Measurements from ENCODE around the gene GMDS. TPM values are rescaled to one million over a fixed set of nuclear protein-coding genes. Genes with fewer than 3 reads are reported as not detected.

The GMDS gene
- total and polyA plus RNA-seq, 2 of the 13 experiments (the other 11 are each of a cell fraction or from before 2014, with no cell fraction given): 64.4 to 112 TPM

GRCh38 chr6:2258112-2258511 is 12.7 kb upstream of the GMDS start:
- intact Hi-C loops (cut with micrococcal nuclease; ENCODE audit: unreplicated experiment): loop anchor here (5.0 kb wide), 1 partner anchor 64 kb away; no protein-coding TSS in a partner anchor
- ChIA-PET CTCF (ENCODE audit: low intra/inter-chr PET ratio, low total read pairs) (no interaction called here), POLR2A (interaction anchor here (2.5 kb wide), 1 partner anchor 12 kb away, joined by 9 read pairs; no protein-coding TSS in a partner anchor)
- Histone ChIP-seq H3K9ac (ENCODE audit: insufficient read depth, low read depth, low read length) (peak overlapping the region; percentile 28), H3K4me2 (ENCODE audit: low read depth, low read length) (peak overlapping the region; percentile 61; the same call in 1 of the 2 replicates), H2AFZ (ENCODE audit: low read length) (no peak overlapping the region), H3K4me1 (ENCODE audit: insufficient read depth, low read length) (peaks cover 64% of the 10 kb centered on the region), H3K27ac (ENCODE audit: extremely low read length, insufficient read depth, low read length) (peak overlapping the region; percentile 72), H3K9me3 (ENCODE audit: low read length) (peaks cover 26% of the 10 kb centered on the region), H3K27me3 (ENCODE audit: control insufficient read depth in 1 of 2, insufficient read depth in 2 of 2, low read length in 2 of 2) (no peaks in the 10 kb centered on the region), H3K4me3 (replicated peaks in 1 of 3; ENCODE audit: insufficient read depth in 1 of 3, low read depth in 2 of 3, low read length in 3 of 3) (no peak overlapping the region; a peak in 1 of 6 replicates), H3K79me2 (ENCODE audit: insufficient read depth, low read length) (peaks cover 23% of the 10 kb centered on the region), H4K20me1 (ENCODE audit: insufficient read depth, low read length) (no peaks in the 10 kb centered on the region), H3K36me3 (replicated peaks in 1 of 2; ENCODE audit: control insufficient read depth in 1 of 2, insufficient read depth in 2 of 2, low read length in 2 of 2) (peaks cover 0 to 25% of the 10 kb centered on the region in 2 experiments; a peak in 3 of 5 replicates)
- BruUV-seq (replicated peaks): no TSS peak
- in situ Hi-C loops (cut with HindIII; ENCODE audit: extremely low pct_ligation_motif_present, low pct_unique_long_range_greater_than_20kb): no loop called here
- no peak for FAIRE-seq
- WGBS (ENCODE audit: low lambda C conversion rate): 91% methylated on average over 3 of the region's 3 CpGs
- TF ChIP-seq ZSCAN30 (CRISPR knock-in tag; IDR thresholded peaks at IDR 0.05): no peak
- TF ChIP-seq ZNF597 (CRISPR knock-in tag; IDR thresholded peaks at IDR 0.05): no peak
- TF ChIP-seq ZNF12 (CRISPR knock-in tag; IDR thresholded peaks at IDR 0.05): peak; percentile 99
- 0 out of 2 replicates have a peak, but pooled peaks have one; percentile 32 for TF ChIP-seq ZNF670 (CRISPR knock-in tag; IDR thresholded peaks at IDR 0.05; ENCODE audit: borderline replicate concordance)
- TF ChIP-seq ZBTB38 (CRISPR knock-in tag; IDR thresholded peaks at IDR 0.05): 0 out of 2 replicates have a peak, but pooled peaks have one; percentile 48
- TF ChIP-seq ZNF773 (CRISPR knock-in tag; IDR thresholded peaks at IDR 0.05; ENCODE audit: borderline replicate concordance): no peak
- no peak for TF ChIP-seq TEAD3 (CRISPR knock-in tag; optimal IDR thresholded peaks at IDR 0.05; ENCODE audit: borderline replicate concordance)
- TF ChIP-seq GMEB1 (CRISPR knock-in tag; IDR thresholded peaks at IDR 0.05; ENCODE audit: borderline replicate concordance): no peak
- no peak for TF ChIP-seq ZNF616 (CRISPR knock-in tag; IDR thresholded peaks at IDR 0.05; ENCODE audit: low read depth)
- TF ChIP-seq ZNF3 (CRISPR knock-in tag; IDR thresholded peaks at IDR 0.05): peak; percentile 84
- no peak for TF ChIP-seq FOXC1 (CRISPR knock-in tag; IDR thresholded peaks at IDR 0.05; ENCODE audit: borderline replicate concordance)
- 0 out of 2 replicates have a peak, but pooled peaks have one; percentile 33 for TF ChIP-seq HDAC1 (CRISPR knock-in tag; IDR thresholded peaks at IDR 0.05)
- TF ChIP-seq NFRKB (IDR thresholded peaks at IDR 0.05): no peak
- ATAC-seq: no peak
- DNase-seq (ENCODE audit: low spot score): no peak
